NCI-H1436 (cell line): ENCODE measurements around the gene OR6K6.

Experiments used
- DNase-seq: peaks from one replicate; lab custom pipeline; 2025; lab: John Stamatoyannopoulos, UW

Gene OR6K6

DNA sequence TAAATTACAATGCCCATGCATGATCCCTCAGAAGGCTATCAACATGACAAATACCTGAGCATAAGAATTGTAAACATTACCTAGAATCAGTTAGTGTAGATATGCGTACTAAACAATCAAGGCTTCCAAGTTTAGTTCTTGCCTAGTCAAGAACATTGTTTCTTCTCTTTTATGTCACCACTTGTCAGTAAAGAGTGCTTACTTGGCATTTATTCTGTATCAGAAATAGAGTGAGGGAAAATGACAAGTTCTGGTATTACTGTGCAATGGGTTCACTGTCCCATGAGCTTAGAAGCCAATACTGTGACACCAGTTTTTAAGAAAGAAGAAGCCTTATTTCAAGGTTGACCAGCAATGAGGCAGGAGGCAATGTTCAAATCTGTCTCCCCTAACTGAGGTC, 49.2 kb downstream of the OR6K6 start:
- no peak for DNase-seq
